T47D (cell line): ENCODE measurements around the gene ZCCHC14.

ENCODE experiments used
- DNase-seq, 2 experiments: peaks; one replicate each; pipeline versions ENCODE4 v3.0.0 to v3.0.0-alpha.2; 2011 to 2012; ENCODE audit warnings: low read depth in 1 of 2, low spot score in 1 of 2
- JUND ChIP-seq: IDR thresholded peaks from 2 replicates; pipeline ENCODE4 v1.6.1; 2012; ENCODE audit warnings: low read depth
- in situ Hi-C: cut with HindIII; loops from 2 replicates; pipeline ENCODE4 v1.10.0; 2016; ENCODE audit warnings: low sequenced_read_pairs, low pct_unique_long_range_greater_than_20kb

The ZCCHC14 gene

DNA sequence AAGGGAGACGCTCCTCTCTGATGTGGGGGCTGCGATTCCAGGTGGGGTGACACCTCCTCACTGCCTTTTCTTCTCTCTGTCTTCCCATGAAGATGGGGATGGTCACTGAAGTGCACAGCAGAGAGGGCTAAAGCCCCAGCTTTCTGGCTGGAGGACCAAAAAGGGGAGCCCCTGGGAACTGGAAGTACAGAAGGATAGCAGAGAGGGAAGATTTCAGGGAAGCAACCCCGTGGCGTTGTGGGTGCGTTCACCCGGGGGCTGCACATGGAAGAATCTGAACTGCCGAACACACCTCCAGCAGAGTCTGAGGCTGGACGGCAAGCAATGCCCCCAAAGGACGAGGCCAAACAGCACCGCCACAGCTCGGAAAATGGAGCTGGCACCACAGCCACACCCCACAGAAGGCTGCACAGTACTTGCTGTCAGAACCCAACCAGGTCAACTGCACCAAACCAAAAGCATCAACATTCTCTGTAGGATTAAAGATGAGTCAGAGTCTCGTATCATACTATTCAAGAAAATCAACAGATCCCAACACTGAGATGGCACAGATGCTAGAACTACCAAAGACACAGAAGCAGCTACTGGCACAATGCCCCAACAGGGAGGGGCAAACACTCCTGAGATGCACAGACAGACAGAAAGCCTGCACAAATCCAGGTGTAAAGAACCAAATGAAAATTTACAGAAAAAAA is 50.8 kb downstream of the ZCCHC14 start:
- in situ Hi-C loops: no loop called here
- DNase-seq: no peak
- TF ChIP-seq JUND: no peak

GRCh38 chr16:87439926-87440325 is 52.9 kb downstream of the ZCCHC14 start:
- no peak for TF ChIP-seq JUND
- DNase-seq: no peak
- in situ Hi-C loops: no loop called here

- DNase-seq: no peak
- TF ChIP-seq JUND: no peak
- in situ Hi-C loops: no loop called here
Observed at GRCh38 chr16:87438611-87438985, 54.2 kb downstream of the ZCCHC14 start.

DNA sequence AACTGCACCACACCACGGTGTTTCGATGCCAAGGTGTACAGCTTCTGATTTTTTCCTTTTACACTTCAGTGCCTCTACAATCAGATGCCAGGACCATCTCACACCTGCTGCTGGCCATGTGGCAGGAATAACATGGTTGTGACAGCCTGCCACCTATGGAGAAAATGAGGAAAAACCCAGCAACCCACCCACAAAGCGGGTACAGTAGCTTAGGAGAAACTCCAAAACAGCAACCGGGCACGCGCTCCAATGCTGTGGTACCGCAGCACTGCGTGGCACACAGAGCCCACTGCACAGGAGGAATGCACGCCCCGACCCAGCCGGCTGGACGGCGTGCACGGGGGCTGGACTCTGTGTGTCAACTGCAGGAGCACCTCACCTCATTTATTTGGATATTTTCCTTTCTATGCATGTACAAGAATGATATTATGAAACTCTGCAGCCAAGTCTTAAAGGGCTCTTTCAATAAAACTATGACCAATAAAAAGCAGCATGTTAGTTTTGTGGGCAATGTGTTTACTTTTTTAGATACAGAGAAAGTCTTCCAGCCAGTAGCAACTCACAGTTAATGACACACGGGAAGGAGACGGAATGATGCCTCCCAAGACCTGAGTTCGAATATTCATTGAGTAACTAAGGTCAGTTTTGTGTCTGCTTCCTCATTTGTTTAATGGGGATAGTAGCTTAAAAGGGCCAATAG is 54.8 kb downstream of the ZCCHC14 start:
- DNase-seq: no peak
- TF ChIP-seq JUND: no peak
- in situ Hi-C loops: no loop called here

DNA sequence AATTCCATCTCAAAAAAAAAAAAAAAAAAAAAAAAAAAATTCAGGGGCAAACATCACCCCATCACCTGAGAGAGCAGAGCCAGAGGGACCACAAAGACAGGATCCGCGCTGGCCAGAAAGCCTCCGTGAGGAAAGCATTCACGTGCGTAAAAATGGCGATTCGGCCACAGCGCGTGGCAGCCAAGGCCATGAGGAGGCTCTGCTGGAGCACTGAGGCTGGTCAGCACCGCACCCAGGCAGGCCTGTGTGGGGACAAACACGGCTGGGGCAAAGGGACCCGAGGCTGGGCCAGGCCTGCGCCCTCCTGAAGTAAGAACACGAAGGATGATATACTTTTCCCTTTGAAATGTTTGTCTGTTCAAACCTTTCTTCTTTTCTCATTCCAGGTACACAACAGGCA is 55.5 kb downstream of the ZCCHC14 start:
- DNase-seq: no peak
- in situ Hi-C loops: no loop called here
- TF ChIP-seq JUND: no peak

DNA sequence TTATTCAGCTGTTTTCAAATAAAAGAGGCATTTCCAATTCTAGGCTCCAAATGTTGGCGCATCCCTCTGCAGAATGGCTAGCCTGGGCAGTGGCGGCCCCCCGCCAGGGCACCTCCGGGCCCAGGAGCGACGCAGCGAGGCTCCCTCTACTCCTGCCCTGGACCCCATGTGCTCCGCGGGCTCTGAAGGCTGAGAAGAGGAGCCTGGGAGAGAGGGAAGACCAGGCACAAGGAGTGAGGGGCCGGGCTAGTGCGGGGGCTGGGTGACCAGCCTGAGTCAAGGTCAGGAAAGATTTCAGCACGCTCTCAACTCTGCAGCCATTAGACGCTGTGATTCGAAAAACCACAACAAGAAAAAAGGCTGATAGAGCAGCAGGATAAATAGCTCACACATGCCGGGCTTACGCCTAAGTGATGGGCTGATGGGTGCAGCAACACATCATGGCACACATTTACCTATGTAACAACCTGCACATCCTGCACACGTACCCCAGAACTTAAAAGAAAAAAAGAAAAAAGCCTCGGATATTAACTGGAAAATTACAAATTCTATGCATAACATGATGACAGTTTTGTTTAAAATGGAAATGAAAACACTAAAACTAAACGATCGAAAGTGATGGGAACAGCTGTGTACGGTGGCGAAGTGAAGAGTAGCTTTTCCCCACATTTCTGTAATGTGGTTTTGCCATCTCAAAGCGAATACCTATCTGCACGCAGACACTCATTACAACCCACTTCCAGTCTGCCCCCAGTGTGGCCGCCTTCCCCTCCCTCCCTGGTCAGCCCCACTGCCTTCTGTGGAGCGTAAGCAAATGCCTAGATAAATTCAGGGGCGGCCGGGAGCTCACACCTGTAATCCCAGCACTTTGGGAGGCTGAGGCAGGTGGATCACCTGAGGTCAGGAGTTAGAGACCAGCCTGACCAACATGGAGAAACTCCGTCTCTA is 56.3 kb downstream of the ZCCHC14 start:
- in situ Hi-C loops: no loop called here
- TF ChIP-seq JUND: no peak
- DNase-seq: no peak

- no peak for TF ChIP-seq JUND
- in situ Hi-C loops: no loop called here
- no peak for DNase-seq
Observed at GRCh38 chr16:87435372-87436224, 57.2 kb downstream of the ZCCHC14 start.

DNA sequence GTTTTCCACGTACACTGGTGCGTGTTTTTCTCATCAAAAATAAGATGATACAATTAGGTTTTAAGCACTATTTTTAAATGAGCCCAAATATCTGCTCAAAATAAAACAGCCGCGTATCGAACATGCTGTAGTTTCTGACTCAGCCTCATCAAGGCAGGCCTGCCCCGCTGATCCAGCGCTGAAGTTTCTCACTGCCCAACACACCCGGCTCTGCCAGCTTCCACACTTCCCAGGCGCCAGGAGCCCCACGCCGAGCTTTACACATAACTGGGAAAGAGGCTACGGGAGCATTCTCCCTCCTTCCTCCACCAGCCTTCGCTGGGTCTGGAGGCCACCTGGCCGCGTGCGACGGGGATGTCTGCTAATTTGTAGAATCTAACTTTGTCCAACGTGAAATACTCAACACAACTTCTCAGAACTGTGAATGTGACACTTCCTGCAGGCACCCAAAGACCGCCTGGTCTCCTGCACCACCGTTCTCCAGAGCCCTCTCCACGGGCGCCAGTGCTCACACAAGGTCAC is 58.6 kb downstream of the ZCCHC14 start:
- DNase-seq: no peak
- TF ChIP-seq JUND: no peak
- in situ Hi-C loops: no loop called here

- no peak for TF ChIP-seq JUND
- DNase-seq: no peak
- in situ Hi-C loops: no loop called here
Observed at GRCh38 chr16:87432330-87432915, 60.4 kb downstream of the ZCCHC14 start.

- in situ Hi-C loops: no loop called here
- TF ChIP-seq JUND: no peak
- DNase-seq: no peak
Observed at GRCh38 chr16:87431926-87432325, 60.9 kb downstream of the ZCCHC14 start.

DNA sequence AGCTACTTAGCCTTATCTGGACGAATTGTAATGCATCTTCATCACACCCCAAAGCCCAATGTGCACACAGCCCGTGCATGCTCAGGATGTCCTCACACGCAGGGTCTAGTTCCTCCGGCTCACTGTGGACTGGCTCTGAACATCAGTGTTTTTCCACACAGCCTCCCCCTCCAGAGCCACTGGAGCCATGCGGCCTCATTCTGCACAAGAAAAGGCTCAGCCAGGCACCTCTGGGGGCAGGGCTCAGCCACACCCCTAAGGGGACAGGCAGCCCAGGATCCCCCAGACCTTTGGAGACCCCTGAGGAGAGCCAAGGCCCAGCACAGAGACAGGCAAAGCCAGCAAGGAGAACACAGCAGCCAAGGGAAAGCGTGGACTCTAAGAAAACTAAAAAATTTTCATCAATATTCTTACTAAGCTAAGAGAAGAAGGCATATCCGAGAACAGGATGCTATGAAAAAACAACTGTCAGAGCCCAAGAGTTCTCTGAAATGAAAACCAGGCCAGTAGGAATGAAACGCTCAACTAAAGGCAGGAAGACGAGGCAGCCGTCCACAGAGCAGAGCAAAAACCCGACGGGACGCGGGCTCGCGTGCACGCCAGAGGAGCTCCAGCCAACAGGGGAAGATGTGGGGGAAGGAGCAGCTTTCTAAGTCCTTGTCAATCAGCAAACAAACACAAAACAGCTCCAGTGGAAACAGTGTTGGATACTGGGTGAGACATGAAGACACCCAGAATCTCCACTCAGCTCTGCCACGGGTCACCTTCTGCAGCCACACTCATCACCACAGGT is 66.2 kb downstream of the ZCCHC14 start:
- no peak for TF ChIP-seq JUND
- DNase-seq: no peak
- in situ Hi-C loops: no loop called here
